GM18951 (cell line): ENCODE results near the gene KCNJ15.

Experiments used
- POLR2A ChIP-seq: IDR thresholded peaks from 4 replicates; pipeline ENCODE4 v1.6.1; 2011; ENCODE audit warnings: mild to moderate bottlenecking; ENCODE audit not compliant: insufficient read length, insufficient read depth; ENCODE audit errors: extremely low read depth
- in situ Hi-C: fragments of 300-500 bp; cut with MboI; formaldehyde crosslinking; loops from one replicate; pipeline ENCODE4 v1.12.0; 2022; ENCODE audit warnings: low sequenced_read_pairs, mixed read lengths, inconsistent platforms; ENCODE audit not compliant: unreplicated experiment

Gene KCNJ15

GRCh38 chr21:38289705-38290485 lies 33.1 kb downstream of the KCNJ15 start:
- no peak for TF ChIP-seq POLR2A
- in situ Hi-C loops = no loop called here

- TF ChIP-seq POLR2A = no peak
- in situ Hi-C loops = no loop called here
Measured at GRCh38 chr21:38290809-38291208, 34.0 kb downstream of the KCNJ15 start.

- in situ Hi-C loops = no loop called here
- TF ChIP-seq POLR2A = no peak
Measured at GRCh38 chr21:38291874-38292273, 35.1 kb downstream of the KCNJ15 start.

- in situ Hi-C loops = no loop called here
- TF ChIP-seq POLR2A = no peak
Measured at GRCh38 chr21:38293113-38293512, 36.3 kb downstream of the KCNJ15 start.

- TF ChIP-seq POLR2A = no peak
- in situ Hi-C loops = no loop called here
Measured at GRCh38 chr21:38293765-38294164, 37.0 kb downstream of the KCNJ15 start.

GRCh38 chr21:38294609-38295008 lies 37.8 kb downstream of the KCNJ15 start:
- in situ Hi-C loops = no loop called here
- TF ChIP-seq POLR2A = no peak

DNA sequence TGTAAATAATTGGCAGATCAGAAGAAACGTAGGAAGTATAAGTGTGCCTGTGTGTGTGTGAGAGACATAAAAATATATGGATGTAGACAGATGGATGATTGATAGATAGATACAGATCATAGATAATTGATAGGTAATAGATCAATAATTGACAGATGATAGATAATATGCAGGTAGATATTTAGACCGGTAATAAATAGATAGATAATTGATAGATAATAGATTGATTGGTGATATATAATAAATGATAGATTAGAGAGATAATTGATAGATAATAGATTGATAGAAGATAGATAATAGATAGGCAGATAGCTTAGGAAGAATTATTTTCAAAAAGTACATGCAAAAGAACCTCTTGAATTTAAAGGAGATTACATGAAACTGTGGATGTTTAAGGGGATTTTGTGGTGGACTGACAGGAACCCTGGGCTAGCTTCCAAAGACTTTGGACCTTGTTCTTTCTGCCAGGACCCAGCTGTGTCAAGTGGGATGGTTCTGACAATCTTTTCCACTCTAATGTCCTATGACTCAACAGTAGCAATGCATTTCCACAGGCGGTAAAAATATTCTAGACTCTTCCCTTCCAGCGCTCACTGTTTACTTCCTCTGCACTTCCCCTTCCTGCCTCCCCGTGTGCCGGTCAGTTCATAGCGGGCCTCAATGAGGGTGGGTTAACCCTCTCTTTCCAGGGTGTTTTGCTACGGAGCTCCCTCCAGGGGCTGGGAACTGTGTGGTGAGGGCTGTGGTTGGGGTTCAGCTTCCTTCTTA lies 39.4 kb downstream of the KCNJ15 start:
- in situ Hi-C loops = no loop called here
- no peak for TF ChIP-seq POLR2A

GRCh38 chr21:38297194-38297631 lies 40.4 kb downstream of the KCNJ15 start:
- in situ Hi-C loops = no loop called here
- TF ChIP-seq POLR2A = no peak

DNA sequence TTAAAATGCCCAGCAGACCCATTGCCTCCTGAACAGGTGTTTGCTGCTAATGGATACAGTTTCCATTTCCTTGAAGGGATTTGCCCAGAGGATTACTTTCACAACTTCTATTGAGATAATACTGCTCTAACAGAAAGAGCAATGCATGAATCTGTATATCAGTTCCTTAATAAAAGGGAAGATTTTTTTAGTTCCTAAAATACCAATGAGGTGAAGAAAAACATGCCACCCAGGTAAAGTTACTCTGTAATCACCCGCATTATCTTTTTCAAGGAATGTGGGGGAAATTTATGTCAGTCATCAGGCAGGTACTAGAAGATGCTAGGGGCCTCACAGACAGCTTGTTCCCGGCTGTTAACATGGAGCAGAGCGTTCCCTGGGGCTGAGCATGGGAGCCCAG lies 41.1 kb downstream of the KCNJ15 start:
- no peak for TF ChIP-seq POLR2A
- in situ Hi-C loops = no loop called here

GRCh38 chr21:38298832-38299231 lies 42.0 kb downstream of the KCNJ15 start:
- in situ Hi-C loops = no loop called here
- no peak for TF ChIP-seq POLR2A

DNA sequence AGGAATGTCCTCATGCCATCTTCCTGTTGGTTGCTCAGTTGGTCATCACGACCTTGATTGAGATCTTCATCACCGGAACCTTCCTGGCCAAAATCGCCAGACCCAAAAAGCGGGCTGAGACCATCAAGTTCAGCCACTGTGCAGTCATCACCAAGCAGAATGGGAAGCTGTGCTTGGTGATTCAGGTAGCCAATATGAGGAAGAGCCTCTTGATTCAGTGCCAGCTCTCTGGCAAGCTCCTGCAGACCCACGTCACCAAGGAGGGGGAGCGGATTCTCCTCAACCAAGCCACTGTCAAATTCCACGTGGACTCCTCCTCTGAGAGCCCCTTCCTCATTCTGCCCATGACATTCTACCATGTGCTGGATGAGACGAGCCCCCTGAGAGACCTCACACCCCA lies 42.9 kb downstream of the KCNJ15 start:
- in situ Hi-C loops = no loop called here
- TF ChIP-seq POLR2A = no peak

DNA sequence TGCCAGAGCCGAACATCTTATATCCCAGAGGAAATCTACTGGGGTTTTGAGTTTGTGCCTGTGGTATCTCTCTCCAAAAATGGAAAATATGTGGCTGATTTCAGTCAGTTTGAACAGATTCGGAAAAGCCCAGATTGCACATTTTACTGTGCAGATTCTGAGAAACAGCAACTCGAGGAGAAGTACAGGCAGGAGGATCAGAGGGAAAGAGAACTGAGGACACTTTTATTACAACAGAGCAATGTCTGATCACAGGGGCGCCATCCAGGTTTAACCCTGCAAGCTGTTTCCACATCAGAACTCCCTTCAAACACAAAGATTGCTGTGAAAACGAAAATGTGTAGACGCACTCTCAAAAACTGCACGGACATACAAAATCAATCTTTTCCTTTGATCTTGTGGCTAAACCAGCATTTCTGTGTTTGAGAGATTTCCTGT lies 43.4 kb downstream of the KCNJ15 start:
- in situ Hi-C loops = no loop called here
- TF ChIP-seq POLR2A = no peak

- in situ Hi-C loops = no loop called here
- no peak for TF ChIP-seq POLR2A
Measured at GRCh38 chr21:38301321-38302214, 44.8 kb downstream of the KCNJ15 start.
